HL-60 (cell line): ENCODE results near the gene GUCY1A1.

Source experiments
- GABPA ChIP-seq: IDR thresholded peaks from 2 replicates; pipeline ENCODE4 v1.6.1; 2012; ENCODE audit warnings: low read depth
- REST ChIP-seq: IDR thresholded peaks from 2 replicates; pipeline ENCODE4 v1.6.1; 2012; ENCODE audit warnings: low read depth; ENCODE audit not compliant: insufficient replicate concordance
- TF ChIP-seq, protein P1 (sequence below): IDR thresholded peaks from one replicate; pipeline ENCODE4 v1.5.1; 2011; ENCODE audit warnings: low read length, control low read depth, inconsistent platforms; ENCODE audit not compliant: insufficient read depth

- TF ChIP-seq, protein P1, sequence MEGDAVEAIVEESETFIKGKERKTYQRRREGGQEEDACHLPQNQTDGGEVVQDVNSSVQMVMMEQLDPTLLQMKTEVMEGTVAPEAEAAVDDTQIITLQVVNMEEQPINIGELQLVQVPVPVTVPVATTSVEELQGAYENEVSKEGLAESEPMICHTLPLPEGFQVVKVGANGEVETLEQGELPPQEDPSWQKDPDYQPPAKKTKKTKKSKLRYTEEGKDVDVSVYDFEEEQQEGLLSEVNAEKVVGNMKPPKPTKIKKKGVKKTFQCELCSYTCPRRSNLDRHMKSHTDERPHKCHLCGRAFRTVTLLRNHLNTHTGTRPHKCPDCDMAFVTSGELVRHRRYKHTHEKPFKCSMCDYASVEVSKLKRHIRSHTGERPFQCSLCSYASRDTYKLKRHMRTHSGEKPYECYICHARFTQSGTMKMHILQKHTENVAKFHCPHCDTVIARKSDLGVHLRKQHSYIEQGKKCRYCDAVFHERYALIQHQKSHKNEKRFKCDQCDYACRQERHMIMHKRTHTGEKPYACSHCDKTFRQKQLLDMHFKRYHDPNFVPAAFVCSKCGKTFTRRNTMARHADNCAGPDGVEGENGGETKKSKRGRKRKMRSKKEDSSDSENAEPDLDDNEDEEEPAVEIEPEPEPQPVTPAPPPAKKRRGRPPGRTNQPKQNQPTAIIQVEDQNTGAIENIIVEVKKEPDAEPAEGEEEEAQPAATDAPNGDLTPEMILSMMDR = no peak
- TF ChIP-seq GABPA (no peak), REST (no peak)
Observed at GRCh38 chr4:155712846-155713245, 46.2 kb downstream of the GUCY1A1 start.
